ENCODE results near the gene C11orf24. TPM values are rescaled to one million over a fixed set of nuclear protein-coding genes. Genes with fewer than 3 reads are reported as not detected.

The C11orf24 gene
- total and polyA plus RNA-seq, 2 of the 8 experiments (the other 6 are each of a cell fraction or from before 2014, with no cell fraction given) = 45.4 to 51.7 TPM

DNA sequence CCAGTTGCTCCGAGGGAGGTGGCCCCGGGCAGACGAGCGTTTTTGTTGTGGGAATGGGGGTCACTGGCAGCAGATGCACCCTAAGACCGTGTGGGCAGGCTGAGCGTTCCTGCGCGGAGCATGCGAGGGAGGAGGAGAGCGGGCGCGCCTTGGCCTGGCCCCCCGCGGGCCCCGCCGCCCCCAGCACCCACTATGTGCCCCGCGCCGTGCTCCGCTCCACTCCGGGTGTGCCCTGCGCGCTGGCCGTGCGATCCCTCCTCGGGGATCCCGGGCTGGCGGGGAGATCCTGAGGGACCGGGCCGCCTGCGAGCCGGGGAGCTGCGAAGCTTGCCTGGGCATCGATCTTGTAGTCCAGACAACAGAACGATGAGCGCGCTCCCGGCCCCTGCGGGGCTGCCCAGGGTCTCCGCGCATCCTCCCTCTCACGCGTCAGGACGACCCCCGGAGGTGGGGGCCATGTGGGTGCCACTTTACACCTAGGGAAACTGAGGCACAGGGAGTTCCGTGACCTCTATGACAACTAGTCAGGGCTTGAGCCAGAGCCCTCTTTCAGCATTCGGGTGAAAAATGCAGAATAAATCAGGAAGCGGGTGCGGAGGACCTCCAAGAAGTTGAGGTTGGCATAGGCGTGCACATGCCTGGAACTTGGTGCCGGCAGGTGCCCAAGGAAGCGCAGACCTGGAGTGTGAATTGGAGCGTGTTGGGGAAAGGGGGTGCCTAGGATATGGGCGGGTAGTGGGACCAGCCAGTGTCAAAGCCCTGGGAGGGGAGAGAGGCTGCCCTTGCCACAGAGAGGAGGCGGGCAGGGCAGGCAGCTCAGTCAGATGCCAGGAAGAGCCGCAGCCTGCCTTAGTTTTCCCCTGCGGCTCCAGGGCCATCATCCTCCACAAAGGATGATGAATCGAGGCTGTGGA is 57.3 kb downstream of the C11orf24 start:
- Histone ChIP-seq H3K14ac (ENCODE audit: insufficient read length) (no peak overlapping the region), H3K4me2 (ENCODE audit: insufficient read depth in 1 of 2, low read depth in 2 of 2, low read length in 2 of 2) (peak overlapping the region; percentile 79 to 93), H3K23me2 (ENCODE audit: low read depth, low read length) (peaks cover 10% of the 10 kb centered on the region; the same call in 1 of the 2 replicates), H3K23ac (ENCODE audit: insufficient read length) (no peak overlapping the region), H2AFZ (ENCODE audit: low read length) (no peak overlapping the region), H2BK20ac (ENCODE audit: low read length) (no peak overlapping the region), H3K9ac (replicated peaks in 1 of 4; ENCODE audit: extremely low read depth in 1 of 4, low read depth in 3 of 4, low read length in 3 of 4) (peak overlapping the region; percentile 79 to 99 (median 98)), H3K27me3 (replicated peaks in 1 of 4; ENCODE audit: control insufficient read depth in 3 of 4, extremely low read depth in 1 of 4, insufficient read depth in 3 of 4, low read length in 3 of 4) (peaks cover 0 to 2% (median 0%) of the 10 kb centered on the region in 4 experiments; a peak in 2 of 7 replicates), H4K20me1 (replicated peaks in 1 of 2; ENCODE audit: control insufficient read depth in 1 of 2, insufficient read depth in 2 of 2, low read length in 2 of 2) (peaks cover 3 to 8% of the 10 kb centered on the region in 2 experiments), H3K18ac (ENCODE audit: extremely low read depth, low read length) (peak overlapping the region; percentile 93), H3K27ac (ENCODE audit: low read depth, low read length) (peak overlapping the region; percentile 100), H3K79me2 (ENCODE audit: control insufficient read depth in 1 of 2, insufficient read depth in 2 of 2, low read length in 2 of 2) (peaks cover 19 to 30% of the 10 kb centered on the region in 2 experiments), H3K4ac (replicated peaks; ENCODE audit: insufficient read length, low read depth, low read length) (peak overlapping the region; percentile 98), H2BK5ac (ENCODE audit: low read depth, low read length) (peak overlapping the region; percentile 85; the same call in 1 of the 2 replicates), H3K9me3 (ENCODE audit: insufficient read depth in 2 of 2, low read depth in 1 of 2, low read length in 1 of 2) (no peaks in the 10 kb centered on the region), H3K56ac (replicated peaks; ENCODE audit: insufficient read length, low read depth, low read length) (peak overlapping the region; percentile 92), H3K36me3 (ENCODE audit: control insufficient read depth in 2 of 4, insufficient read depth in 4 of 4, low read length in 3 of 4) (no peaks in the 10 kb centered on the region), H2BK120ac (replicated peaks; ENCODE audit: low read depth, low read length) (no peak overlapping the region), H4K8ac (ENCODE audit: extremely low read depth, insufficient read depth, low read length) (peak overlapping the region; percentile 99), H3K79me1 (ENCODE audit: low read depth, low read length) (peaks cover 3% of the 10 kb centered on the region; the same call in 1 of the 2 replicates), H4K5ac (ENCODE audit: insufficient read length, low read depth, low read length) (peak overlapping the region; percentile 96), H2AK5ac (ENCODE audit: low read depth, low read length) (no peak overlapping the region), H2BK15ac (ENCODE audit: low read length) (peak overlapping the region; percentile 81; the same call in 1 of the 2 replicates), H4K91ac (replicated peaks; ENCODE audit: insufficient read length, low read length) (peak overlapping the region; percentile 98), H2BK12ac (ENCODE audit: low read depth, low read length) (peak overlapping the region; percentile 9; the same call in 1 of the 2 replicates), H3K4me1 (replicated peaks in 1 of 4; ENCODE audit: control insufficient read depth in 3 of 4, insufficient read depth in 4 of 4, low read length in 3 of 4) (peaks cover 1 to 18% (median 9%) of the 10 kb centered on the region in 4 experiments), H3K4me3 (ENCODE audit: extremely low read depth in 1 of 4, insufficient read depth in 2 of 4, low read depth in 3 of 4, low read length in 4 of 4) (peak overlapping the region; percentile 57 to 99 (median 74))
- CTCF ChIA-PET (ENCODE audit: partially characterized antibody) = interaction anchor here (1.7 to 2.4 kb wide), 2 partner anchors 10 to 84 kb away, joined by 7 to 10 read pairs; no protein-coding TSS in a partner anchor
- 26% methylated on average over 45 of the region's 58 CpGs; no CpG with 5 or more reads in 1 of the 2 experiments for WGBS, 2 experiments (ENCODE audit: extremely low coverage in 1 of 2, insufficient coverage in 1 of 2, insufficient read length in 1 of 2, insufficient replicate concordance in 2 of 2, low coverage in 1 of 2, low lambda C conversion rate in 2 of 2, missing lambda C conversion rate in 1 of 2)
- FAIRE-seq (no peak), DNase-seq (ENCODE audit: low read depth in 1 of 2, low spot score in 2 of 2) (peak in 1 of 2 experiments; percentile 74)
- POLR2A ChIA-PET (ENCODE audit: partially characterized antibody) = interaction anchor here (0.6 to 5.5 kb wide), 18 partner anchors 9 to 245 kb away, joined by 3 to 39 read pairs (median 4); partner anchors contain the start of gene C11orf24
- TF ChIP-seq EZH2 (IDR thresholded peaks at IDR 0.05; ENCODE audit: low read depth, low read length, severe bottlenecking) (no peak), JUN (IDR thresholded peaks at IDR 0.05; ENCODE audit: low read depth, low read length) (no peak), MAFK (IDR thresholded peaks at IDR 0.05; ENCODE audit: low read depth, low read length) (no peak), ASH2L (IDR thresholded peaks at IDR 0.05; ENCODE audit: low read length) (peak; percentile 18), EP300 (IDR thresholded peaks at IDR 0.05; ENCODE audit: borderline replicate concordance in 1 of 2, low read depth in 2 of 2, low read length in 2 of 2) (no peak), NRF1 (IDR thresholded peaks at IDR 0.05; ENCODE audit: low read depth, low read length) (no peak), ZNF274 (IDR thresholded peaks at IDR 0.05; ENCODE audit: borderline replicate concordance, extremely low read depth, low read length) (no peak), KDM5A (IDR thresholded peaks at IDR 0.05; ENCODE audit: low read length) (no peak), EGR1 (IDR thresholded peaks at IDR 0.05; ENCODE audit: borderline replicate concordance, low read depth, low read length) (no peak), SIN3A (conservative IDR thresholded peaks at IDR 0.05 in 1 of 2, IDR thresholded peaks at IDR 0.05 in 1 of 2; ENCODE audit: low read depth in 1 of 2, low read length in 2 of 2) (peak in 1 of 2 experiments; percentile 23; a peak in 1 of 4 replicates)
